Measurements from ENCODE around the gene AMH.
A peak's percentile ranks its signal among the peaks of the same experiment; 100 is the strongest.

AMH gene

GRCh38 chr19:2233601-2234280, 15.4 kb upstream of the AMH start:
- DNase-seq (ENCODE audit: extremely low spot score, insufficient read length, low read depth) (no peak), FAIRE-seq (no peak)

DNA sequence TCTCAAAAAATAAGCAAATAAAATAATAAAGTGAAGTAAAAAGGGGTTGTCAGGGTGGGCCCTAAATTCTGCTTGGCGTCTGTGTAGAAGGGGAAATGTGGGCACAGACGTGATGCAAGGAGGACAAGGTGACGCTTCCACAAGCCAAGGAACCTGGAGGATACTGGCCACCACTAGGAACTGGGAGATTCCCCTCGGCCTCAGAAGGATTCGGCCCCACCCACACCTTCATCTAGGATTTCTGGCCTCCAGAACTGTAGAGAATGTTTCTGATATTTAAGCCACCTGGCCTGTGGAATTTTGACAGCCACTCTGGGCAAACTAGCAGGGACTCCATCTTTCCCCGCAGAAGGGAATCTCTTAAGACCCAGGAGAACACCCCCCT, 14.1 kb upstream of the AMH start:
- DNase-seq (ENCODE audit: extremely low spot score, insufficient read length, low read depth), result no peak
- FAIRE-seq, result no peak

DNA sequence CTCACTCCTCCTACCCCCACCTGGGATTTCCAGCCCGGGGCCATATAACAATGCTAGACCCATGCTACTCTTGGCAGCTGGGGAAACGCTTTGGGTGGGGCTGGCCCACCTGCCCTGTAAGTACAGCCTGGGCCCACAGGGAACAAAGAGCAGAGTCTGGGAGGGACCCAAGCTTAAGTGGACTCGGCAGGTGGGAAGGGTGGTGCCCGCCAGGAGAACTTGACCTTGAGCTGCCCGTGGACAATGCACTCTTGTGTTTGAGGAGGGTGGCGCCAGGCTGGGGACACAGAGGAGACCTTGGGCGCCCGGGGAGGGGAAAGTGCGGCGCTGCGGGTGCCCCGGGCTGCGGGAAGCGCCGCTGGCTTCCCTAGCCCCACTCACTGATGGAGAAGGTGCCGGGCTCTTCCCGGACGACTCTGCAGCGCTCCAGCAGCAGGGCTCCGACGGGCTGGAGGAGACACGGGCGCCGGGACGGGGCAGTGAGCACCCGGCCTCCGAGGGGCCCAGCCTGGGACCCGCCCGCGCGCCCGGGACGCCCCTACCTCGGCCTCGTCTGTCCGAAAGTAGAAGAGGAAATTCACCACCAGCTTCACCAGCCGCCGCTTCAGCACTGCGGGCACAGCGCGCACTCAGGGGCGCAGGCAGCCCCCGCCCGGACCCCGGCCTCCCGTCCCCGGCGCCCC, 13.6 kb upstream of the AMH start:
- no peak for DNase-seq (ENCODE audit: extremely low spot score, insufficient read length, low read depth)
- no peak for FAIRE-seq

GRCh38 chr19:2236064-2236313, 13.1 kb upstream of the AMH start:
- FAIRE-seq, result no peak
- no peak for DNase-seq (ENCODE audit: extremely low spot score, insufficient read length, low read depth)

DNA sequence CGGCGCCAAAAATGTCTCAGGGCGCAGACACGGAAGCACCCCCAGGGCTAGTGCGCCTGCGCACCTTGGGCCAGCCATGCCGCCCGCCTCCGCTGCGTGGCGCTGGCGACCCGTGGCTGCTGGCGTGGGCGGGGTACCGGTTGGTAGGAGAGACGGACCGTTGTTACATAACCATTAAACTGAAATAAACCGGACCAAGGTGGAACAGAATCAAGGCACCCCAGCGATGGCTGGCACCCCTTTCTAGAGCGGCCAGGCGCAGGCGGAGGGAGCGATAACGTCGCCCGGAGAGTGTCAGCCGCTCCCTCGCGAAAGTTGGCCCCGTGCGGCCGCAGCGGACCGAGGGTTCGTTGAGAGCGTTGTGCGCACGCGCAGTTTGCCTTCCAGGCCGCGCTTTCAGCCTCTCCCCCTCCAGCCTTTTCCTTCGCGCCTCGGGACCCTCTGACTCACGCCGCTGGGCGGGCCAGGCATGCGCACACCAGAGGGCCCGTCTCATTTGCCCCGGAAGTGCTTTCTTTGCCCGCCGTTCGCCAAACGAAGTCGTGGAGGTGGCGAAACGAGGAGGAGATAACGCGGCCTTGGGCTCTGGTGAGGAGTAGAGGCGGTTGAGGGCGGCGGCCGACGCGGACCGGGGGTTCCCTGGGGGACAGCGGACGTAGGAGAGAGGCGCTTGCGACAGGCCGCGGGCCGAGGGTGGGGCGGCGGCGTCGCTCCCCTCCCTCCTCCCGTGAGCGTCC, 12.6 kb upstream of the AMH start, which contains the start of the genes PLEKHJ1 and SF3A2:
Gene PLEKHJ1, minus strand, starts transcription at position 16 of the 737 bp plus-strand sequence. CDS start 81 bp downstream, outside the sequence.
Gene SF3A2, plus strand, starts transcription at position 511 of the 737 bp plus-strand sequence. CDS start 6,595 bp downstream, outside the sequence.
- FAIRE-seq, result peak; percentile 97

DNA sequence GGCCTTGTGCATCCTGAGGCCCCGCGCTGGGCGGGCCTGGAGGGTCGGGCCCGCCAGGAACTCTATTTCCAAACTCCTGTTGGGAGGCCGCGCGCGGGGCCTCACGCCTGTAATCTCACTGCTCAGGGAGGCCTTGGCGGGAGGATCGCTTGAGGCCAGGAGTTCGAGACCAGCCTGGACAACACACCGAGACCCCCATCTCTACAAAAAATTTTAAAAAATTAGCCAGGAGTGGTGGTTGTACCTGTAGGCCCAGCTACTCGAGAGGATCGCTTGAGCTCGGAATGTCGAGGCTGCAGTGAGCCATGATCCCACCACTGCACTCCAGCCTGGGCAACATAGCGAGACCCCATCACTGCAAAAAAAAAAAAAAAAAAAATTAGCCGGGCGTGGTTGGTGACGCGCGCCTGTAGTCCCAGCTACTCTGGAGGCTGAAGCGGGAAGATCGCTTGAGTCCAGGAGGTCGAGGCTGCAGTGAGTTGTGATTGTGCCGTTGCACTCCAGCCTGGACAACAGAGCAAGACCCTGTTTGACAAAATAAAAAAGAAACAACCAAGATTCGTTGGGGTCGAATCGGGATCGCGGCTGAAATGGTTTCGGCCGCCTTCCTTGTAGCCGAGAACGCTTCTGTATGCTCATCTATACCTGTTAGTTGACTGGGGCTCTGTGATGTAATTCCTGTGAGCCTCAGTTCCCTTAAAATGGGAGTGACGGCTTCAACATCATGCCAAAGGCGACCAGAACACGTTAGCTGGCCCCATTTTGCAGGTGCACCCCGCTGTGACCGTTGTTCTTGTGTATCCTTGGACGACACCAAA, 11.9 kb upstream of the AMH start:
- FAIRE-seq (no peak), DNase-seq (ENCODE audit: extremely low spot score, insufficient read length, low read depth) (no peak)

More for the DNA sequence above, 12.6 kb upstream of the AMH start, which contains the start of the genes PLEKHJ1 and SF3A2:
- peak; percentile 97 for DNase-seq (ENCODE audit: extremely low spot score, insufficient read length, low read depth)

- no peak for DNase-seq (ENCODE audit: extremely low spot score, insufficient read length, low read depth)
- no peak for FAIRE-seq
Measured at GRCh38 chr19:2237869-2238153, 11.3 kb upstream of the AMH start.

- DNase-seq (ENCODE audit: extremely low spot score, insufficient read length, low read depth), result no peak
- peak; percentile 47 for FAIRE-seq
Measured at GRCh38 chr19:2239173-2239572, 9.9 kb upstream of the AMH start.

DNA sequence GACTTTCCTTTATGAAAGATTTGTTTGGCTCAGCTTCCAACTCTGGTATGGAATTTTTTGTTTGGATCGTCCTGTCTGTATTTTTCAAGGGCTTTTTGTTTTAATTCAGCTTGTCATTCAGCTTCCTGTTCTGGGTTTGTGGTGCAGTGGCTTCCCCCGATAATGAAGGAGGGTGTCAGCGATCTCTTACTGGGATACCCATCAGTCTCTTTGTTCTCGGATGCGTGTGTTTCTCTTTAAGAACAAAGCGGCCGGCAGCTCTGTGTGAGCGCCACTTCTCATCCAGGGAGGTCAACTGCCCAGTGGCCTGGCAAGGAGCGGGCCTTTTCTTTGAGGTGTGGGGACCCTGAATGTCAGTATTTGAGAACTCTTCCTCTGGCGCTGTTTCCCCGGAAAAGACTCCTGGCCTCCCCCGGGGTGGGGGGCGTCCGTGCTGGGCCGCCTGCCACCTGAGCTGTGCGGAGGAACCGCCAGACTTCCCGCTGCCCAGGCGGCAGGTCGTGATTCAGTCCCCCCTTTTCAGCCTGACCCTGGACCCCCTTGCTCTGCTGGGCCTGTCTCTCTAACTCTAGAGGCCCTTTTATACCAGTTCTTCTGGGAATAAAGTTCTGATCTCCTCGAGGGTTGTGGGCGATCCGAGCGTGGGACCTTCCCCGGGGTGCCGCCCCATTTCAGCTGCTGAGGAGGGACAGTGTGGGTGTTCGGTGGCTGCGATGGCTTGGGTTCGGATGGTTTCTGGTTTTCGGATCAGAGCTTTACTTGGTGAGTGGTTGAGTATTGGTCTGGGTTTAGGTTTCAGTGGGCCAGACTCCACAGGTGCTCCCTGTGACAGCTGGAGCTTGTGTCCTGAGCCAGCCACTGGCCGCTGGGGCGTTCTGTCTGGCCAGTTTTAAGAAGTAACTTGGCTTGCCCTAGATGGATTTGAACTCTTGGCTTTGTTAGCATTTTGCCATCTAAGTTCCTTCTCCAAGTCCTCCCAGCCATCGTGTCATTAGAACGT, 9.1 kb upstream of the AMH start:
- DNase-seq (ENCODE audit: extremely low spot score, insufficient read length, low read depth) (no peak), FAIRE-seq (no peak)

DNA sequence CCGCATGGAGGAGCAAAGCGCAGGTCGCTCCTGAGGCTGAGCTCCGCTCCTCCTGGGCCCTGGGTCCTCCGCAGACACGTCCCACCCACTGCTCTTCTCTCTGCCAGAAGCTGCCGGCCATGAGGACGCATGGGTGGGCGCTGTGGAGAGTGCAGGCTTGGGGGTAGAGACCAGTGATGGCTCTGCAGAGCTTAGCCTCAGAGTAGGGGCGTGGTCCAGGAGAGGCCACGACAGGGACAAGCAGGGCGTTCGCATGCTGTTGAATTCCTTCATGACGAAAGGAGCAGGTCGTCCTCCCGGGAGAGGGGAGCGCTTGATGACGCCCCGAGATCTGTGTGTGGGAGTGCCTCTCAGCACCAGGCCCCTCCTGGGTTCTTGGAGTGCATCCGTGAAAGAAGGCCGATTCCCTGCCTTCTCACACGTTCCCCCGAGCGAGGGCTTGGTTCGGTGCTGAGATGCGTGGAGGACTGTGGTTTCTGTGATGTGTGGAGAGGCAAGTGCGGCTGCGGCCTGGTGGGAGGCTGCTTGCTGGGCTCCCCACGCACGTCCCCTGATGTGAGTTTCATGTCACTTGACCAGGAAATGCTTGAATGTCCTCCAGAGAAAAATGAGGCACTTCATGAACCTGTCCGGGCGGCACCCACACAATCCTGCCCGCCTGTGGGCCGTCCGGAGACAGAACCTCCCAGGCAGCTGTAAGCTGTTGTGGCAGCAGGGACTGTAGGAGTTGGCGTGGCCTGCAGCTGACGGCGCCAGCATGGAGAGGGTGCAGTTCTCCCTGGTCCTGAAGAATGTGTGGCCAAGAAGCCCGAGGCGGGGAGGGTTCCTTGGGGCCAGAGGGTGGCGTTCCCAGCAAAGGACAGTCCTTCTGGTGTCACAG, 8.0 kb upstream of the AMH start:
- DNase-seq (ENCODE audit: extremely low spot score, insufficient read length, low read depth) (no peak), FAIRE-seq (no peak)

DNA sequence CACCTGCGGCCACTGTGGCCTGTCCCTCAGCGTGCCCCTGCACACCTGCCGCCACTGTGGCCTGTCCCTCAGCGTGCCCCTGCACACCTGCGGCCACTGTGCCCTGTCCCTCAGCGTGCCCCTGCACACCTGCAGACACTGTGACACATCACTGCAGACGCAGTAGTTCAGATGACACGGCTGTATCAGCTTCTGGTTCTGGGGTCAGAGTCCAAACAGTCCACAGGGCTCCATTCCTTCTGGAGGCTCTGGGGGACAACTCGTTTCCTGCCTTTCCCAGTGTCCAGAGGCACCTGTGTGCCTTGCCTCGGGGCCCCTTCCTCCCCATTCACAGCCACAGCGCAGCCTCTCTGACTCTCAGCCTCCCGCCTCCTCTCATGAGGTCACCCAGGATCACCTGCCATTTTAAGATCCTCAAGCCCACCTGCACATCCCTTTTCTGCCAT, 7.0 kb upstream of the AMH start:
- FAIRE-seq (no peak), DNase-seq (ENCODE audit: extremely low spot score, insufficient read length, low read depth) (no peak)

GRCh38 chr19:2242816-2243215, 6.3 kb upstream of the AMH start:
- DNase-seq (ENCODE audit: extremely low spot score, insufficient read length, low read depth) (no peak), FAIRE-seq (no peak)

DNA sequence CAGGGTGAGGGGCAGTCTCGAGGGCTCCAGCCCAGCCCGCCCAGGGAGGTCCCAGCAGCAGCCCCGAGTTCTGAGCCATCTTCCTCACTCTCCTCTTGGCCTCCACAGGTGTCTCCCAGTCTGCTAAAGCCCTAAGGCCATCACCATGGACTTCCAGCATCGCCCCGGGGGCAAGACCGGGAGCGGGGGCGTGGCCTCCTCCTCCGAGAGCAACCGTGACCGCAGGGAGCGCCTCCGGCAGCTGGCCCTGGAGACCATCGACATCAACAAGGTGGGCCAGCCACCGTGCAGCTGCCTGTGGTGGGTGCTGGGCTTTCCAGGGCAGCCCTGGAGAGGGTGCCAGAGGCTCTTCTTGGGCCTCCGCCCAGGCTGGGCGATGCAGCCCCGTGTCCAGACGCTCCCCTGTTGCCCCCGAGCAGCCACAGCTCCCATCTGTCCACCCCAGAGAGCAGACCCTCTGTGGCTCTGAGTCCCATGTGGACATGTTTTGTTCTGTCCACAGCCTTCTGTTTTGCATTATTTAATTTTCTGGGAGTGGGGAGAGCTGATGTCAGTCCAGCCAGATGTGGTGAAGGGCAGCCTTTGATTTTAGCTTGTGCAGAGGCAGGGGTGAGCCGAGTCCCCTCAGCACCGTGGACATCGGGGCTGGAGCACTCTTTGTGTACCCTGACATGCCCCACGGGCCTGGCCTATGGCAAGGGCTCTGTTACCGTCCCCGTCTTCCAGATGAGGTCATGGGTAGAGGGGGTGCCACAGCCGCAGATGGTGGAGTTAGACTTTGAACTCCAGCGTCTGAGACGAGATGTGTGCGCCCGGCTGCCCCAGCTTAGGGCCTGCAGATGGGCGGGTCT, 5.6 kb upstream of the AMH start:
- FAIRE-seq, result no peak
- DNase-seq (ENCODE audit: extremely low spot score, insufficient read length, low read depth), result no peak

GRCh38 chr19:2244125-2244411, 5.1 kb upstream of the AMH start:
- FAIRE-seq (no peak), DNase-seq (ENCODE audit: extremely low spot score, insufficient read length, low read depth) (no peak)

DNA sequence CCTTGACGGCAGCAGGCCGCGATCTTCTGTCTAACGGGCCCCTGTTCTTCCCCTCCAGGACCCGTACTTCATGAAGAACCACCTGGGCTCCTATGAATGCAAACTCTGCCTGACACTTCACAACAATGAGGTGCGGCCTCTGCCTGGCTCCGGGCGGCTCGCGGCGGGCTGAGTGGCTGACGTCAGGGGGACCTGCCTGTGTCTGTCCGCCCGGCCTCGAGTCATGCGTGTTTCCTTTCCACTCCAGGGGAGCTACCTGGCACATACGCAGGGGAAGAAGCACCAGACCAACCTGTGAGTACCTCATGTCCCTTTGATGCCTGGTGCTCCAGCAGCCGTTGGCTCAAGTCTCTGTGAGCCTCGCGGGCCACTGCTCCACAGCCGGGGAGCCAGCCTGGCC, 4.6 kb upstream of the AMH start:
- FAIRE-seq (no peak), DNase-seq (ENCODE audit: extremely low spot score, insufficient read length, low read depth) (no peak)

GRCh38 chr19:2245273-2245672, 3.9 kb upstream of the AMH start:
- no peak for DNase-seq (ENCODE audit: extremely low spot score, insufficient read length, low read depth)
- no peak for FAIRE-seq

DNA sequence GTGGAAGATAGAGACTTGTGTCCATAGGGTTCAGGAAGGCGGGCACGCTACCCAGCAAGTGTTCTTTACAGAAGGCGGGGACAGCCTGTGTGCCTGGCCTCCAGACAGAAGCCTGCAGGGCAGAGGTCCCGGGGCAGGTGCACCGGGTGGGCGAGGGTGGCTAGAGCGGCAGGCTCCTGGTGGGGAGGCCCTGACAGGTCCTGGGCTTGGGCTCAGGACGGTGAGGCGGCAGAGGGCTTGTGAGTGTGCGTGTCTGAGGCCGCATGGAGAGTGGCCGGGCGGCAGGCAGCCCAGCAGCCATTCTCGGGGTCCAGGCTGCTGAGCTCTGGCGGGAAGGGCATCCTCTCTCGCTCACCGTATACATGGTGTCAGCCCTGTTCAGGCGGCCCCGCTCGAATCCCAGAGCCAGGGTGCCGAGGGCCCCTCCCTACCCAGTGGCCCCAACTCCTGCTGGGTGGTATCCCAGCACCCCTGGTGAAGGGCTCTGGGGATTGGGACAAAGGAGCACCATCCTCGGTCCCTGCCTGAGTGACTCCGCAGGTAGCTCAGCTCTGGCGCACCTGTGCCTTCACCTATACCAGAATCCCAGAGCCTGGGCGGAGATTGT, 3.0 kb upstream of the AMH start:
- DNase-seq (ENCODE audit: extremely low spot score, insufficient read length, low read depth) (no peak), FAIRE-seq (no peak)

Data from GM18507 (cell line).